Head of caudate nucleus (tissue), 42 donors: ENCODE results near the gene ST3GAL3.

Experiments used
- DNase-seq, 42 donors: peaks; one replicate each; pipeline versions ENCODE4 v3.0.0 to v3.0.0-alpha.2; 2020 to 2021; ENCODE audit warnings: mixed read lengths in 7 of 42
- intact Hi-C: fragments of 100-400 bp; cut with DNase I; formaldehyde crosslinking; loops from one replicate; pipeline ENCODE4 v1.15.0; 2022

Gene ST3GAL3

GRCh38 chr1:43743206-43743605, 35.9 kb downstream of the ST3GAL3 start:
- intact Hi-C loops: no loop called here
- DNase-seq: no peak

- DNase-seq: no peak
- intact Hi-C loops: no loop called here
These were observed 40.4 kb downstream of the ST3GAL3 start for GRCh38 chr1:43747736-43748135.

GRCh38 chr1:43750083-43750482, 42.7 kb downstream of the ST3GAL3 start:
- intact Hi-C loops: no loop called here
- no peak for DNase-seq

- intact Hi-C loops: no loop called here
These were observed 46.1 kb downstream of the ST3GAL3 start for GRCh38 chr1:43753422-43753821.

GRCh38 chr1:43754892-43755291, 47.6 kb downstream of the ST3GAL3 start:
- DNase-seq: no peak
- intact Hi-C loops: no loop called here

More at GRCh38 chr1:43753422-43753821, 46.1 kb downstream of the ST3GAL3 start:
- DNase-seq: no peak

GRCh38 chr1:43757343-43758053, 50.2 kb downstream of the ST3GAL3 start:
- DNase-seq: no peak
- intact Hi-C loops: no loop called here

GRCh38 chr1:43760745-43761317, 53.5 kb downstream of the ST3GAL3 start:
- DNase-seq: no peak
- intact Hi-C loops: loop anchor here (5.0 to 10.0 kb wide), 2 partner anchors 171 to 274 kb away; partner anchors contain the start of genes ARTN and SLC6A9

GRCh38 chr1:43763497-43763973, 56.2 kb downstream of the ST3GAL3 start:
- intact Hi-C loops: loop anchor here (5.0 to 10.0 kb wide), 2 partner anchors 169 to 271 kb away; partner anchors contain the start of genes ARTN and SLC6A9
- DNase-seq: peak in 41 of 42 donors; percentile 36 to 91 (median 80)

- intact Hi-C loops: loop anchor here (5.0 to 10.0 kb wide), 2 partner anchors 168 to 270 kb away; partner anchors contain the start of genes ARTN and SLC6A9
- DNase-seq: peak in 21 of 42 donors; percentile 14 to 57 (median 28)
These were observed 57.2 kb downstream of the ST3GAL3 start for GRCh38 chr1:43764581-43764980.

- DNase-seq: no peak
- intact Hi-C loops: loop anchor here (10.0 kb wide), 1 partner anchor 269 kb away; the partner anchor contains the start of gene SLC6A9
These were observed 58.9 kb downstream of the ST3GAL3 start for GRCh38 chr1:43766086-43766784.

- no peak for DNase-seq
- intact Hi-C loops: loop anchor here (10.0 kb wide), 1 partner anchor 268 kb away; the partner anchor contains the start of gene SLC6A9
These were observed 59.6 kb downstream of the ST3GAL3 start for GRCh38 chr1:43766818-43767525.

GRCh38 chr1:43768168-43768567, 60.8 kb downstream of the ST3GAL3 start:
- no peak for DNase-seq
- intact Hi-C loops: loop anchor here (10.0 kb wide), 1 partner anchor 267 kb away; the partner anchor contains the start of gene SLC6A9

GRCh38 chr1:43769350-43769908, 62.1 kb downstream of the ST3GAL3 start:
- intact Hi-C loops: loop anchor here (10.0 kb wide), 1 partner anchor 265 kb away; the partner anchor contains the start of gene SLC6A9
- DNase-seq: no peak

- intact Hi-C loops: no loop called here
- no peak for DNase-seq
These were observed 62.8 kb downstream of the ST3GAL3 start for GRCh38 chr1:43770111-43770510.

- no peak for DNase-seq
- intact Hi-C loops: no loop called here
These were observed 65.6 kb downstream of the ST3GAL3 start for GRCh38 chr1:43772978-43773377.

GRCh38 chr1:43773821-43774220, 66.5 kb downstream of the ST3GAL3 start:
- no peak for DNase-seq
- intact Hi-C loops: no loop called here

GRCh38 chr1:43774359-43774758, 67.0 kb downstream of the ST3GAL3 start:
- no peak for DNase-seq
- intact Hi-C loops: no loop called here

- DNase-seq: no peak
- intact Hi-C loops: no loop called here
These were observed 68.9 kb downstream of the ST3GAL3 start for GRCh38 chr1:43776043-43776761.
